Activated B cell treated with CpG ODN at 0.5 μM for 24 hours (primary cell): Measurements from ENCODE around the gene PRKCB. TPM values are rescaled to one million over a fixed set of nuclear protein-coding genes. Genes with fewer than 3 reads are reported as not detected.

Experiments
- total RNA-seq: library from RNA; stranded (reverse); gene quantifications from 2 replicates; pipeline ENCODE4 v1.2.3, GENCODE V29; 2022

PRKCB gene
- total RNA-seq, 1 donor from 2014 or later: 146 TPM

Other genes starting within 250 kb of the PRKCB start
- 68.4 and 74.5 TPM in 2 replicates for gene NDUFAB1, start 239.7 kb upstream of the PRKCB start, total RNA-seq
- 16.0 and 19.8 TPM in 2 replicates for gene PALB2, start 194.7 kb upstream of the PRKCB start, total RNA-seq
- gene DCTN5, start 194.5 kb upstream of the PRKCB start, total RNA-seq: 62.8 and 64.1 TPM in 2 replicates
- gene PLK1, start 157.1 kb upstream of the PRKCB start, total RNA-seq: 2.3 and 3.9 TPM in 2 replicates
- gene ERN2, start 122.8 kb upstream of the PRKCB start, total RNA-seq: not detected in 2 replicates
- gene CHP2, start 81.0 kb upstream of the PRKCB start, total RNA-seq: not detected in 2 replicates